MM.1S (cell line): ENCODE data around the gene EMP2.

Experiments used
- EZH2 ChIP-seq: fragments of 300-600 bp; sonication (generic); optimal IDR thresholded peaks from 2 replicates; pipeline ENCODE3; 2017; ENCODE audit warnings: low read depth, mild to moderate bottlenecking, antibody characterized with exemption, low read length, mixed read lengths
- EZH2phosphoT487 ChIP-seq: fragments of 300-600 bp; sonication (generic); IDR thresholded peaks from 2 replicates; pipeline ENCODE4 v1.6.1; 2018; ENCODE audit warnings: antibody characterized with exemption, low read length
- TF ChIP-seq, protein P1 (sequence below): fragments of 300-600 bp; sonication (generic); IDR thresholded peaks from 2 replicates; pipeline ENCODE4 v1.5.1; 2016; ENCODE audit warnings: antibody characterized with exemption, low read length, mixed read lengths

DNA sequence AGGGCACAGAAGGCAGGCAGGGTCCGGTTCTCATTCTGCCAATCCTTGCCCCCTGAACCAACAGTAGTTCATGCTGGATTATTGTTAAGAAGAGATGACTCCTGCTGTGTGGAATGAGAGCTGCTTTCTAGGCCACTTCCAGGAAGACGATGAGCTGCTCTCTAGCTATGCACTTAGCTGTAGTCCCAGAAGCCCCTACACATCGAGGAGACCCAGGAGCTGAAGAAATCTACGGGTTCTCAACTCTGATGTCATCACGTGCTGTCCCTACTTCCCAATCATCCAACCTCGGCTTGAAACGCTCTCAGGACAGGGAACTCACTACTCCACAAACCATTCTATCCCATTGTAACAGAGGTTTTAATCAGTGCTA lies 29.0 kb upstream of the EMP2 start:
- TF ChIP-seq, protein P1, sequence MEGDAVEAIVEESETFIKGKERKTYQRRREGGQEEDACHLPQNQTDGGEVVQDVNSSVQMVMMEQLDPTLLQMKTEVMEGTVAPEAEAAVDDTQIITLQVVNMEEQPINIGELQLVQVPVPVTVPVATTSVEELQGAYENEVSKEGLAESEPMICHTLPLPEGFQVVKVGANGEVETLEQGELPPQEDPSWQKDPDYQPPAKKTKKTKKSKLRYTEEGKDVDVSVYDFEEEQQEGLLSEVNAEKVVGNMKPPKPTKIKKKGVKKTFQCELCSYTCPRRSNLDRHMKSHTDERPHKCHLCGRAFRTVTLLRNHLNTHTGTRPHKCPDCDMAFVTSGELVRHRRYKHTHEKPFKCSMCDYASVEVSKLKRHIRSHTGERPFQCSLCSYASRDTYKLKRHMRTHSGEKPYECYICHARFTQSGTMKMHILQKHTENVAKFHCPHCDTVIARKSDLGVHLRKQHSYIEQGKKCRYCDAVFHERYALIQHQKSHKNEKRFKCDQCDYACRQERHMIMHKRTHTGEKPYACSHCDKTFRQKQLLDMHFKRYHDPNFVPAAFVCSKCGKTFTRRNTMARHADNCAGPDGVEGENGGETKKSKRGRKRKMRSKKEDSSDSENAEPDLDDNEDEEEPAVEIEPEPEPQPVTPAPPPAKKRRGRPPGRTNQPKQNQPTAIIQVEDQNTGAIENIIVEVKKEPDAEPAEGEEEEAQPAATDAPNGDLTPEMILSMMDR, result no peak
- TF ChIP-seq EZH2 (no peak), EZH2phosphoT487 (no peak)
